K562 (cell line): Measurements from ENCODE around the gene TP73.

Source experiments
- EP300 ChIP-seq: IDR thresholded peaks from 2 replicates; pipeline ENCODE4 v1.6.1; 2012; ENCODE audit warnings: low read length, improper control_type of control experiment
- NFRKB ChIP-seq: fragments of 450-650 bp; IDR thresholded peaks from 2 replicates; pipeline ENCODE4 v1.6.1; 2016; ENCODE audit warnings: low read depth
- POLR2A ChIP-seq: fragments of 450-650 bp; conservative IDR thresholded peaks from 2 replicates; pipeline ENCODE4 v1.6.1; 2016
- SREBF2 ChIP-seq: sonication (generic); formaldehyde crosslinking; IDR thresholded peaks from 2 replicates; pipeline ENCODE4 v1.4.0; 2020; ENCODE audit warnings: mild to moderate bottlenecking, missing genetic modification reagents
- ZNF551 ChIP-seq: fragments of 250-450 bp; sonication (Bioruptor Pico); IDR thresholded peaks from 2 replicates; pipeline ENCODE4 v1.5.0; 2021; ENCODE audit warnings: mild to moderate bottlenecking, moderate library complexity
- TF ChIP-seq, protein P1 (sequence below): sonication (generic); formaldehyde crosslinking; IDR thresholded peaks from 2 replicates; pipeline ENCODE4 v1.8.1; 2023; ENCODE audit warnings: mild to moderate bottlenecking, missing genetic modification reagents

DNA sequence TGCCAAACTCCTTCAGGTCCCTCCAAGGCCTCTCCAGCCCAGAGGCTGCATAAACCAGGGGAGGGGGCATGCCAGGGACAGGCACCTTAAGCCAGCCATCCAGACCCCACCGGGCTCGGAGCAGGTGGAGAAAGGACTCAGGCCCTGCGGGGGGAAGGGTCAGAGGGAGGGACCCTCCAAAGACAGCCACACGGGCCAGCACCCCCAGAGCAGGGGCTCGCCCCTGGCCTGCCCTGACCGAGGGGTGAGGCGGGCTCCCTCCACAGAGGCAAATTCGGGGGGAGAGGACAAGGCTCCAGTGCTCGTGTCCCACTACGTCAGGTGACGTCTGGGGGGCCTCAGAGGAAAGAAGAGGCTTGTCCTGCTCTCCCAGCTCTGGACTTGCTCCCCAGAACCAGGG is 49.2 kb upstream of the TP73 start:
- TF ChIP-seq SREBF2 (CRISPR knock-in tag) (no peak), NFRKB (no peak), POLR2A (no peak), ZNF551 (no peak), EP300 (no peak)
- TF ChIP-seq, protein P1, sequence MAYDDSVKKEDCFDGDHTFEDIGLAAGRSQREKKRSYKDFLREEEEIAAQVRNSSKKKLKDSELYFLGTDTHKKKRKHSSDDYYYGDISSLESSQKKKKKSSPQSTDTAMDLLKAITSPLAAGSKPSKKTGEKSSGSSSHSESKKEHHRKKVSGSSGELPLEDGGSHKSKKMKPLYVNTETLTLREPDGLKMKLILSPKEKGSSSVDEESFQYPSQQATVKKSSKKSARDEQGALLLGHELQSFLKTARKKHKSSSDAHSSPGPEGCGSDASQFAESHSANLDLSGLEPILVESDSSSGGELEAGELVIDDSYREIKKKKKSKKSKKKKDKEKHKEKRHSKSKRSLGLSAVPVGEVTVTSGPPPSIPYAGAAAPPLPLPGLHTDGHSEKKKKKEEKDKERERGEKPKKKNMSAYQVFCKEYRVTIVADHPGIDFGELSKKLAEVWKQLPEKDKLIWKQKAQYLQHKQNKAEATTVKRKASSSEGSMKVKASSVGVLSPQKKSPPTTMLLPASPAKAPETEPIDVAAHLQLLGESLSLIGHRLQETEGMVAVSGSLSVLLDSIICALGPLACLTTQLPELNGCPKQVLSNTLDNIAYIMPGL (CRISPR knock-in tag), result no peak
